GM12878 (cell line): ENCODE measurements around the gene C6orf120. TPM values are rescaled to one million over a fixed set of nuclear protein-coding genes. Genes with fewer than 3 reads are reported as not detected.

ENCODE experiments used
- ATF3 ChIP-seq: IDR thresholded peaks from 2 replicates; pipeline ENCODE4 v1.6.1; 2011; ENCODE audit warnings: low read depth, mild to moderate bottlenecking, low read length, moderate library complexity, borderline replicate concordance; ENCODE audit errors: extremely low read depth
- BMI1 ChIP-seq: fragments of 450-650 bp; IDR thresholded peaks from 2 replicates; pipeline ENCODE4 v1.6.1; 2016; ENCODE audit warnings: mild to moderate bottlenecking, moderate library complexity, borderline replicate concordance
- CBX3 ChIP-seq: fragments of 200-600 bp; sonication (generic); IDR thresholded peaks from 2 replicates; pipeline ENCODE4 v1.6.1; 2016; ENCODE audit warnings: low read depth, borderline replicate concordance
- CHD1 ChIP-seq: IDR thresholded peaks from 2 replicates; pipeline ENCODE4 v1.6.1; 2012; ENCODE audit warnings: low read depth, low read length, improper control_type of control experiment
- CREB1 ChIP-seq: IDR thresholded peaks from 2 replicates; pipeline ENCODE4 v1.6.1; 2012; ENCODE audit warnings: low read depth, mild to moderate bottlenecking, inconsistent platforms
- CUX1 ChIP-seq: IDR thresholded peaks from 2 replicates; pipeline ENCODE4 v1.6.1; 2012; ENCODE audit warnings: improper control_type of control experiment, low read depth, low read length; ENCODE audit not compliant: insufficient replicate concordance
- E2F8 ChIP-seq: fragments of 450-650 bp; IDR thresholded peaks from 2 replicates; pipeline ENCODE4 v1.6.1; 2018; ENCODE audit warnings: mild to moderate bottlenecking, low read depth, moderate library complexity; ENCODE audit not compliant: partially characterized antibody
- ESRRA ChIP-seq: IDR thresholded peaks from 2 replicates; pipeline ENCODE4 v1.6.1; 2012; ENCODE audit warnings: mild to moderate bottlenecking, low read length, improper control_type of control experiment
- HDAC6 ChIP-seq: fragments of 200-600 bp; sonication (generic); IDR thresholded peaks from one replicate; pipeline ENCODE4 v1.8.0; 2017; ENCODE audit warnings: antibody characterized with exemption; ENCODE audit not compliant: unreplicated experiment
- HDGF ChIP-seq: fragments of 450-650 bp; IDR thresholded peaks from 2 replicates; pipeline ENCODE4 v1.6.1; 2016; ENCODE audit warnings: antibody characterized with exemption
- IKZF1 ChIP-seq: fragments of 450-650 bp; conservative IDR thresholded peaks from 2 replicates; pipeline ENCODE4 v1.6.1; 2017; ENCODE audit warnings: antibody characterized with exemption, mild to moderate bottlenecking
- LARP7 ChIP-seq: fragments of 450-650 bp; IDR thresholded peaks from 2 replicates; pipeline ENCODE4 v1.6.1; 2017; ENCODE audit warnings: mild to moderate bottlenecking
- MEF2B ChIP-seq: fragments of 450-650 bp; IDR thresholded peaks from 2 replicates; pipeline ENCODE4 v1.6.1; 2018; ENCODE audit warnings: mild to moderate bottlenecking, moderate library complexity; ENCODE audit not compliant: partially characterized antibody, poor library complexity, severe bottlenecking
- RCOR1 ChIP-seq: conservative IDR thresholded peaks from 2 replicates; pipeline ENCODE4 v1.6.1; 2012; ENCODE audit warnings: low read depth, low read length, improper control_type of control experiment
- SREBF2 ChIP-seq: IDR thresholded peaks from 2 replicates; pipeline ENCODE4 v1.6.1; 2012; ENCODE audit warnings: mild to moderate bottlenecking, low read length
- SUPT20H ChIP-seq: IDR thresholded peaks from 2 replicates; pipeline ENCODE4 v1.6.1; 2011; ENCODE audit warnings: low read depth, mild to moderate bottlenecking, low read length, moderate library complexity, borderline replicate concordance; ENCODE audit not compliant: control insufficient read depth
- WRNIP1 ChIP-seq: IDR thresholded peaks from 2 replicates; pipeline ENCODE4 v1.6.1; 2011; ENCODE audit warnings: low read depth, low read length, improper control_type of control experiment, borderline replicate concordance
- ZBTB33 ChIP-seq: fragments of 450-650 bp; IDR thresholded peaks from 2 replicates; pipeline ENCODE4 v1.6.1; 2017; ENCODE audit warnings: mild to moderate bottlenecking
- ZNF384 ChIP-seq: IDR thresholded peaks from 2 replicates; pipeline ENCODE4 v1.6.1; 2012; ENCODE audit warnings: low read depth, mild to moderate bottlenecking, low read length, improper control_type of control experiment, borderline replicate concordance
- ZSCAN29 ChIP-seq: fragments of 450-650 bp; IDR thresholded peaks from 2 replicates; pipeline ENCODE4 v1.6.1; 2017; ENCODE audit warnings: mild to moderate bottlenecking, moderate library complexity
- polyA plus RNA-seq, 11 experiments: library from polyadenylated mRNA; depleted of rRNA in 4 of 11; unstranded in 6 of 11; stranded (reverse) in 5 of 11; fragments of >200 nt; fragmentation: Nextera tagmentation in 4 of 11; fragmentation: Illumina TruSeq in 1 of 11; extraction: Ambion mirVana in 4 of 11; extraction: Trizol in 1 of 11; gene quantifications; 1 replicate in 1 of 11; 2 replicates in 10 of 11; pipeline versions ENCODE4 v1.2.1 to v1.2.3, GENCODE V29; 2011 to 2016; ENCODE audit warnings: inconsistent platforms in 2 of 11, missing spikeins in 2 of 11, low read depth in 1 of 11
- total RNA-seq, 4 experiments: library from RNA; depleted of rRNA in 3 of 4; stranded (reverse); fragments of >200 nt in 3 of 4; fragmentation: Illumina TruSeq in 1 of 4; extraction: Trizol in 1 of 4; gene quantifications; 2 replicates each; pipeline versions ENCODE4 v1.2.1 to v1.2.3, GENCODE V29; 2013 to 2021

The C6orf120 gene
- total and polyA plus RNA-seq, 10 of the 15 experiments (the other 5 are each of a cell fraction or from before 2014, with no cell fraction given), result 3.6 to 23.9 (median 18.2) TPM

- no peak for TF ChIP-seq CUX1
- TF ChIP-seq E2F8, result no peak
- TF ChIP-seq RCOR1, result no peak
- peak; percentile 94 for TF ChIP-seq IKZF1
- TF ChIP-seq HDAC6, result no peak
- TF ChIP-seq SREBF2, result no peak
- no peak for TF ChIP-seq BMI1
- TF ChIP-seq CREB1, result peak; percentile 99
- TF ChIP-seq HDGF, result peak; percentile 85; the same call in 1 of the 2 replicates
- peak; percentile 84; the same call in 1 of the 2 replicates for TF ChIP-seq ATF3
- peak; percentile 19 for TF ChIP-seq MEF2B
- peak; percentile 91 for TF ChIP-seq LARP7
- no peak for TF ChIP-seq ZSCAN29
- no peak for TF ChIP-seq CHD1
- TF ChIP-seq WRNIP1, result no peak
- TF ChIP-seq ZNF384, result no peak
- peak; percentile 33; the same call in 1 of the 2 replicates for TF ChIP-seq ESRRA
- TF ChIP-seq CBX3, result no peak
- no peak for TF ChIP-seq SUPT20H
- TF ChIP-seq ZBTB33, result no peak
These were observed 49.5 kb downstream of the C6orf120 start, which contains the start of the genes DYNLT2 and ERMARD (continued) for GRCh38 chr6:169751242-169752073.
